Measurements from ENCODE around the gene SPTB.

SPTB gene

DNA sequence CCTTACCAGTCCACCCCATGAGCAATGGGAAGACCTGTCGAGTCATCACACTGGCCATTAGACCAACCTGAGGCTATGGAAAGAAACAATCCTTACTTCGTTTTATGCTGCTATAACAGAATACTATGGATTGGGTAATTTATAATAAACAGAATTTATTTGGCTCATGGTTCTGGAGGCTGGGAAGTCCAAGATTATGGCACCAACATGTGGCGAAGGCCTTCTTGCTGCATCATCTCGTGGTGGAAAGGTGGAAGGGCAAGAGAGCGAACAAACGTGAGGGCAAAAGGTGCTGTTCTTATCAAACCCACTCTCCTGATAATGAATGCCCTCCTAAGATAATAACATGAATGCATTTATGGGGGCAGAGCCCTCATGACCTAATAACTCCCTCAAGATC is 9.6 kb upstream of the SPTB start:
- in situ Hi-C loops (cut with MboI; ENCODE audit: low sequenced_read_pairs), result loop anchor here (25.0 kb wide), 1 partner anchor 227 kb away; no protein-coding TSS in a partner anchor

GRCh38 chr14:64885559-64885958 is 5.9 kb upstream of the SPTB start:
- in situ Hi-C loops (cut with MboI; ENCODE audit: low sequenced_read_pairs), result loop anchor here (25.0 kb wide), 1 partner anchor 223 kb away; no protein-coding TSS in a partner anchor

DNA sequence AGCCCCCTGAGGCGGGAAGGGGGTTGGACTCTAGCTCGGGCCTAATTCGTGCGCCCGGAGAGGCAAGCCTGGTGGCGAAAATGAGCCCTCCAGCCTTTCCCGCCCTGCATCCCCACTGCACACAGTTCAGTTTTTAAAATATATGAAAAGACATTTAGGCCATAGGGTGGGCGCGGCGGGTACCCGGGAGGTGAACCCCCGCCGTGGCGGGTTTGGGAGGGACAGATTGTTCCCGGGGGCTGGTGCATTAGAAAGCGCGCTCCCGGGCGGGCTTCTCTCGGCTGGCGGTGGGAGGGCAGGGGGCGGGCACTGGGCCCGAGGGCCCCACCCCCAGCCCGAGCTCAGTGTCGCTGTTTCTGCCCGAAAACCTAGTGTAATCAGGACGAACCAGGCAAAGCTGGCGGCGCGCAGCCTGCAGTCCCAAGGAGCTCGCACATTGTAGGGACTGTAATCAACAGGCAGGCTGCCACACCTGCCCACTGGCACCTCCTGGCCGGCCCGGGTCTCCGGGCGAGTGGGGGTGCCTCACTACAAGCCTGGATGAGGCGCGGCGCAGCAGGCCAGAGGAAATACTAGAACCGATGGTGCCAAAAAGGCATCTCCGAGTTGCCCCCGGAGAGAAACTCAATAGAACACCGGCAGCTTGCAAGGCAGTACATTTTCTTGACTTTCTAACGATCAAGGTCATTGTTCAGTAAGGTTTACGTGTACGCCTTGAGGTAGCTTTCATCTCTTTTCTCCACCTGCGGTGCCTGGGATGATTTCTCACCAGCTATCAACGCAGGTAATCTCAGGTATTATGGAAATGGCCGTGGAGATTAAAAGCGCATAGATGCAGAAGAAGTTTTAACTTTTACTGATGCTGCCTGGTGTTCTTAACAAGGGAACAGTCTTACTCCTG is 764 bp upstream of the SPTB start:
- in situ Hi-C loops (cut with MboI; ENCODE audit: low sequenced_read_pairs), result loop anchor here (25.0 kb wide), 1 partner anchor 218 kb away; no protein-coding TSS in a partner anchor

GRCh38 chr14:64878837-64879634 is 671 bp downstream of the SPTB start:
- in situ Hi-C loops (cut with MboI; ENCODE audit: low sequenced_read_pairs), result loop anchor here (25.0 kb wide), 1 partner anchor 217 kb away; no protein-coding TSS in a partner anchor

- in situ Hi-C loops (cut with MboI; ENCODE audit: low sequenced_read_pairs), result loop anchor here (25.0 kb wide), 1 partner anchor 216 kb away; no protein-coding TSS in a partner anchor
Observed at GRCh38 chr14:64877846-64878245, 1.9 kb downstream of the SPTB start.

GRCh38 chr14:64875350-64875749 is 4.4 kb downstream of the SPTB start:
- in situ Hi-C loops (cut with MboI; ENCODE audit: low sequenced_read_pairs), result loop anchor here (25.0 kb wide), 1 partner anchor 213 kb away; no protein-coding TSS in a partner anchor

DNA sequence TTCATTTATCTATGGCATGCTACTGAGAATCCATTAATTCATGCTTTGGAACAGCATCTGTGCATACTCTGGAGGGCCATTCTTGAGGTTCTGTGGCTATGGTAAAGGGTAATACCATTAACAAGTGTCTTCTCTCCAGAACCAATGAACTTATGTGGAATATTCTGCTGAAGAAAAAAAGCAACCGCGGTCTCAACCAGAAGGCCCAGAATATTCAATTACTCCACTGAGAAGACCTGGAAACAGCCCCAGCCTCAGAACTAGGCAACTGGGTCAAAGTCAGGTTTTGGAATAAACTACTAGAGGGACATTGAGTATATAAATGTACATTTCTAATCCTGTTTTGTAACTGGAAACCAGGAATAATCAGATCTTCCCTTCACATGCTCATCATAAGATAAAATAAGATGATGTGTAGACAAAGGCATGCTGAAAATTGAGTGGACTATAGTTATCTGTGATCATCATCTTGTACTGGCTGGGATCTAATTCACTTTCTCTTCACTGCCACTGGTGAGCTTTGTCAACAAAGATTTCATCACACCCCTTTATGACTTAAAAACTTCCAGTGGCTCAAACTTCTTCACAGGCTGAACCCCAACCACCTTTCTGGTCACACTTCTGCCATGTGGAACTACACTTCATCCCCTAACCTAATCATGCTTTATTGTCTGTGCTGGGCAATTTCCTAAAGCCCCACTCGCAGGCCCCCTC is 6.0 kb downstream of the SPTB start:
- in situ Hi-C loops (cut with MboI; ENCODE audit: low sequenced_read_pairs), result no loop called here

DNA sequence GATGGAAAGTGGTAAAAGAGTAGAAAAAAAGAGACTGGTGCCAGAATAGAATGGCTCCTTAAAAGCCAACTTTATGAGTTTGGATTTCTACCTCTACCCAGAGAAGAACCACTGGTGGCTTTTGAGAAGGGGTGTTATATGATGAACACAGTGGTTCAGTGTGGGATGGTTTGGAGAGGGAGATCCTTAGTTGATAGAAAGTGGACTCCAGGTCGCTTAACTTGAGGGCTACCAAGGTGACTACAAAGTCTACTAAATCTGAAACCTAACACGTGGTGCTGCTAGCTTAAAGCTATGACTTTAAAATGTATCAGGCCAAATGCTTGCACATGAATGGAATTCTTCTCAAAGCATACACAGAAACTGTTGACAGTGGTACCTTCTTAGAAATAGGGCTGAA is 8.4 kb downstream of the SPTB start:
- in situ Hi-C loops (cut with MboI; ENCODE audit: low sequenced_read_pairs), result no loop called here

DNA sequence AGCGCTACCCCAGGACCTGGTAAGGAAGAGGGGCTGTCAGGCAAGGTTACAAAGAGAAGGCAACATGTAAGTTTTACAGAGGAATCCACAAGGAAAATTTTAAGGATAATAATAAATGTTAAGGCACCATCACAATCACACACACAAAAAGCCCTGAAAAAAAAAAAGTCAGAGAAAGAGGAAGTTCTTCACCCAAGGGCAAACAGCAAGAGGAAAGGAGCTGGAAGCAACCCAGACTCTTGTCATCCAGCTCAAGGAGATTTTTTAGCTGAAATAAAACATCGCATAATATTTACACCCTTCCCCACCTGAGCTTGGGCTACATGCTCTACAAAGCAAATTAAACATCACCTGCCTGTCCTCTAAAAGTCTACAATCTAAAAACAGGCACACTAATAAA is 9.5 kb downstream of the SPTB start:
- in situ Hi-C loops (cut with MboI; ENCODE audit: low sequenced_read_pairs), result no loop called here

DNA sequence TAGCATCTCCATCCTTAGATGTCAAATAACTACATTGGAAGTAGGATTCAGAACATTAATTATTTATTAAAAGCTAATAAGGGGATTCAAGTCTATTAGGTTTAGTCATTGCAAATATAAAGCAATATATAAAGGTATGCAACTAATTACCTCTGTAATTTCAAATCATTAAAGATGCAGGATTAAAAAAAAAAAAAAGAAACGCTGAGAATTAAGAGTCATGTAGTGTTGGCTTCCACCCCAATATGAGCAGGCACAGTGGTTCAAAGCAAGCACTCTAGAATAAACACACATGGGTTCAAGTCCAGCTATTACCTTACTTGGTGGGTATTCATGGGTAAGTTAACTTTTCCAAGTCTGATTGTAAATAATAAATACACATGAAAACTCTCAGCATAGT is 10.9 kb downstream of the SPTB start:
- in situ Hi-C loops (cut with MboI; ENCODE audit: low sequenced_read_pairs), result no loop called here

- in situ Hi-C loops (cut with MboI; ENCODE audit: low sequenced_read_pairs), result no loop called here
Observed at GRCh38 chr14:64868379-64868778, 11.3 kb downstream of the SPTB start.

DNA sequence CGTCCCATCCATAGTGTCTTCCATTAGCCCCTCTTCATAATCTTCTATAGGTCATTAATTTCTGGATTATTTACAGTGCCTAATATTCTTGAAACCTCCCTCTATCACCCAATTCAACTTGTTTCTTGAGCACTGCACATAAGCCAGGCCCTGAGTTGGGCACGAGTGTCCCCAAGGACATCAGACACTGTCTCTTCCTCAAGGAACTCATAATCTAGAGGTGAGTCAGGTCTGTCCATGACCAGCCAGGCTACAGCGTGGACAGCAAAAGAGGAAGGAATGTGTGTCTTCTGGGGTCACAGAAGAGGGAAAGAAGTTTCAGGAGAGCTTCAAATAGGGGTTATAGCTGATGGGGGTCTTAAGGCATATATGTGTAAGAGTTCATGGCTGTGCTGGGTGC is 12.5 kb downstream of the SPTB start:
- in situ Hi-C loops (cut with MboI; ENCODE audit: low sequenced_read_pairs), result no loop called here

DNA sequence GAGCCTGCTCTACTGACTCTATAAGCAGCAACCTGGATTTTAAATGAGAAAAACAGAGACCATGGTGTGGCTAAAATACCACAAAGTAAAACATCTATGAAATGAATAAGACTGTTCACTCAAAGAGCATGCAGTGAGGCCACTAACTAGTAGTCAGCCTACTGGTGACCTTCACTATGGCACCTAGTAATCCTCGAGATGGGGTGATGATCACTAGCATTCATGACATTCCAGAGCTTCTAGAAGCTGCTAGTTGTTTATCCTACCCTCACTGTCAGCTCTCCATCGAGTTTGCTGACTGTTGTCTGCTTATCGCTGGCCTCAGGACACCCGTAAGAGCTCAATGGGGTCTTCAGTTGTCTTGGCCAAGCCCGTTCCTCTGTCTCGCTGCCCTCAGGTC is 13.7 kb downstream of the SPTB start:
- in situ Hi-C loops (cut with MboI; ENCODE audit: low sequenced_read_pairs), result no loop called here

DNA sequence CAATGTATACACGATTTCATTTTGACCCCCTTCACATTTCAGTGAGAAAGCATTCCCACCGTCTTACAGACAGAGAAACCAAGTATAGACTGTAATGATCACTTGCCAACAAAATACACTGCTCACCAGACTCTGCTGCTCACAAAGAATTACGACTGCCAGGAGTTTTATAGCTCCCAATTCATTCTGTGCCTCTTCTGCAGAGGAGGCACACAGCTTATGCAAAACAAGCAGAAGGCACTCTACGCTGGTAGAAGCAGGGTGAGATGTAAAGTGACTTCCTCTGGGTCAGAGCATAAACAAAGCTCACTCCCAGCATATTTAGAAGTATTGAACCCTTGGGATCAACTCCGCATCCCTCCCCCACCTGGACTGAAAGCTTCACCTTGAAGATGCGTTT is 14.6 kb downstream of the SPTB start:
- in situ Hi-C loops (cut with MboI; ENCODE audit: low sequenced_read_pairs), result no loop called here

GRCh38 chr14:64864258-64864657 is 15.4 kb downstream of the SPTB start:
- in situ Hi-C loops (cut with MboI; ENCODE audit: low sequenced_read_pairs), result no loop called here

DNA sequence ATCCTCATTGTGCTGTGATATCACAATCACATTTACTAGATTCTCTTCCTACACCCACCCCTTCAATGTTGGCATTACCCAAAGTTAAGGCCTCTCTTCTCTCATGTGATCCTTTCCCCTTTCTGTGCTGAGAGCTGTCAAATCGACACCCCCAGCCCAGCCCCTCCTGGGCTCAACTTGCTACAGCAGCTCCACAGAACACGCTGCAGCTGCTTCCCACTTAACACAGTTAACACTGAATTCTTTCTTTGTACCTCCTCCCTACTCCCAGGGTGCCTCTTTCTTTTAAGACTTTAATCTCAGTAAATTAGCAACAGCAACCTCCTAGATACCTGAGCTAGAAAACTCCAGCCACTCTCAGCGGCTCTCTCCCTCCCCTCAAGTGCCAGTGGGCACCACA is 17.8 kb downstream of the SPTB start:
- in situ Hi-C loops (cut with MboI; ENCODE audit: low sequenced_read_pairs), result no loop called here

GRCh38 chr14:64860039-64860438 is 19.7 kb downstream of the SPTB start:
- in situ Hi-C loops (cut with MboI; ENCODE audit: low sequenced_read_pairs), result no loop called here

- in situ Hi-C loops (cut with MboI; ENCODE audit: low sequenced_read_pairs), result no loop called here
Observed at GRCh38 chr14:64857979-64858744, 21.5 kb downstream of the SPTB start.

DNA sequence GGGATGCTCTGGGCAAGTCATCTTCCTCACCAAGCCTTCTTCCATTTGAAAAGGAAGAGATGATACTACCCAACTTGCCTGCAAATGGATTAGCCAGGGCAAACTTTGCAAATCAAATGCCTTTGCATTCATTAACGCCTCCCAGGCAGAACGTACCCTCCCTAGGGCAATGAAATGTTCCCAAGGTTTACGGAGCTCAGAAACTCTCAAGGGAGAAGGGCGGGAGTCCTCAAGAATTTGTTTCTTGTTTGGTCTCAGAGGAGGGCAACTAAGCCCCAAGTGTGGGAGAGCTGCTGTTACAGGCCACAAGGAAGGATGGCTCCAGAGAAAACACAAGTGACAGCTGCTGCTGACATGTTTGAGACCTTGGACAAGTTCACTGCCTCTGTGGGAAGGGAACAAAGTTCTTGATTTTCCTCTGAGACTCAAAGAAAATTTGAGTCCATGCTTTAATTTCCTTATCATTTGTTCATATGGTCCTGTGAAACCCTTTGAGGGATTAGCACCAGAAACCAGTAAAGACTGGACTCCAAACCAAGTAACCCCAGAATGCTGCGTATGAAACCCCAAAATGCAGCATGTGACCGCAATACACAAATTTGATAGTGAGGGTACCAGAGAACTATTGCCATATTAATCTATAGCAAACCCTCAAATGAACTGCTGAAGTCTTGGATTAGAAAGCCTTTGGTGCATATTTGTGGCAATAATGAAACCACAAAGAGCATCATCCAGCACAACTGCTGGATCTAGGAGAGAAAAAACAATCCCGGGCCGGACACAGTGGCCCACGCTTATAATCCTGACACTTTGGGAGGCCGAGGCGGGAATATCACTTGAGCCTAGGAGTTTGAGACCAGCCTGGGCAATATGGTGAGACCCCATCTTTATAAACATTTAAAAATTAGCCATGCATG is 22.9 kb downstream of the SPTB start:
- in situ Hi-C loops (cut with MboI; ENCODE audit: low sequenced_read_pairs), result no loop called here
